DMS153 treated with DMSO at 0.1 percent for 48 hours (cell line): Measurements from ENCODE around the gene PCDHGB4.
A peak's percentile ranks its signal among the peaks of the same experiment; 100 is the strongest.
"Not testable (repeated sequence)": the region's sequence is repeated elsewhere in the genome, so short reads cannot be mapped to it uniquely, and the experiment has no call there.

Experiments
- DNase-seq: peaks from one replicate; lab custom pipeline; 2025; ENCODE audit not compliant: unreplicated experiment; lab: John Stamatoyannopoulos, UW

PCDHGB4 gene

GRCh38 chr5:141387557-141388311, at the start of gene PCDHGB4:
Gene PCDHGB4, plus strand, starts transcription at chr5:141387698. Its CDS starts 187 bp downstream, at chr5:141387885.
- DNase-seq = not testable (repeated sequence)

DNA sequence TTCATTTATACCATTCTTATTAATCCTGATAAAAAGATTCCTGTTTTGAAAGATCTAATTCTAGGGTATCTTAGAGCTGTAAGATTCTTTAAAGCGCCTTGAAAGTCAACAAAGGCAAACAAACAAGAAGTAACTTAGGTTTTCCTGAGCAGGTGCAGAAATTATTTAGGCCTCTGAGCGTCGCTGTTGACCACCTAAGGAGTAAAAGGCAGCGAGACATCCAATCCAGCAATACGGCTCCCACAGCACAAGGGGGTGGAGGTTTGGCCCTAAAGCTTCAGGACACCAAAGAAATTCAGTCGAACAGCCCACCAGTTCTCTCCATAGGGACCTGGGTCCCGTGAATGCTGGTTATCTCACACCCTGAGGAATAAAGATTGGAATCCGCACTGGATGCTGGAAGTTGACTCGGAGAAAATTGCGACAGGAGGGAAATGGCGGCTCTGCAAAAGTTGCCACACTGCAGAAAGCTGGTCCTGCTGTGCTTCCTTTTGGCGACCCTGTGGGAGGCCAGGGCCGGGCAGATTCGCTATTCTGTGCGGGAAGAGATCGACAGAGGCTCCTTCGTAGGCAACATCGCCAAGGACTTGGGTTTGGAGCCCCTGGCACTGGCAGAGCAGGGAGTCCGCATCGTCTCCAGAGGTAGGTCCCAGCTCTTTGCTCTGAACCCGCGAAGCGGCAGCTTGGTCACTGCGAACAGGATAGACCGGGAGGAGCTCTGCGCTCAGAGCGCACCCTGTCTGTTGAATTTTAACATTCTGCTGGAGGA, 48.8 kb upstream of the PCDHGB4 start, which contains the start of gene PCDHGA2:
Gene PCDHGA2 (plus strand): TSS at position 223 of the 769 bp plus-strand sequence.
- DNase-seq = no peak

- not testable (repeated sequence) for DNase-seq
Observed at GRCh38 chr5:141340781-141341354, 46.6 kb upstream of the PCDHGB4 start.

DNA sequence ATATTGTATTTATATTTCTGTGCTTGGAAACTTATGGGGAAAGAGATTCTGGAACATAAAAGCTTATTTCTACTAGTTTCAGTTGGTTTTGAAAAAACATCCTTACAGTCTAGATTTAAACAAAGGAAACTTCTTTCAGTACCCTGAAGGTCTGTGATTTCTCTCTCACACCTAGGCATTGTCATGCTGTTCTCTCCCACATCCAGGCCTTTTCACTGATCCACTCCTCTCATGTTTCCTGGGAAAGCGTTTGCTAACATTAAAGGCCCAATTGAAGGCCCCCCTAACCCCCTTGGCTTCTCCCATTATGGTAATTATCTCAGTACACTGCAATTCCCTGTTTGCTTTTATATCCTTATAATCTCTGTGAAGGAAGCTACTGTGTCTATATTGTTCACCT, 44.7 kb upstream of the PCDHGB4 start:
- DNase-seq = no peak

DNA sequence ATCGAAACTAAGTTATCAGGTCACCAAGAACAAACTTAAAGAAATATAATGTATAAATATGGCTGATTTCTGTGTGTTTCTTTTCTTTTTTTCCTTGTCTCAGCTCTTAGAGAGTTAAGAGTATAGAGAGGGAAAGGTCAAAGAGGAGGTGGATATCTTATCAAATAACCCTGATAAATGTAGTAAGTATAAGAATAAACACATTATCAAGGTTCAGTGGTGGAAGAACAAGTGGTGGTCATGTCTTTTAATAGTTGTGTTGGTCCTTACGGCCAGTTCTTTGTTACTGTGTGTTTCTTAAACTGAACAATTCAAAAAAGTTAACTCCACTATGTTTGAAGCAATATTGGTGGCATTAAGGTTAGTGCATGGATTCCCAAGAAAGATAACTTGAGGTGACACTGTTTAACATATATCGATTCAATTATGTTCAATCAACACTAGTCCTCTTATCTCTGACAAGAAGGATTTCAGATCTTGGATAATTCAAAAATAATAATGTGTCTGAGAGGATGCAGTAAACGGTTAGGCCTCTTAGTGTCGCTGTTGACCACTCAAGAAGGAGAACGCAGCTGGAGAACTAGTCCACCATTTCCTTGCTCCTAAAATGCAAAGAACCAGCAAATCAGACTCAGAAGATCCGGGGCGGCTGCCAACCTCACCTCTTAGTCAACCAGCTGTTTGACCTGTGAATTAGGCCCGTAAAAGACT, 44.1 kb upstream of the PCDHGB4 start, which contains the start of gene PCDHGA3:
Gene PCDHGA3 (plus strand): TSS at position 588 of the 711 bp plus-strand sequence. CDS start 205 bp downstream, outside the sequence.
- no peak for DNase-seq

- DNase-seq = no peak
Observed at GRCh38 chr5:141343953-141344463, 43.5 kb upstream of the PCDHGB4 start.

DNA sequence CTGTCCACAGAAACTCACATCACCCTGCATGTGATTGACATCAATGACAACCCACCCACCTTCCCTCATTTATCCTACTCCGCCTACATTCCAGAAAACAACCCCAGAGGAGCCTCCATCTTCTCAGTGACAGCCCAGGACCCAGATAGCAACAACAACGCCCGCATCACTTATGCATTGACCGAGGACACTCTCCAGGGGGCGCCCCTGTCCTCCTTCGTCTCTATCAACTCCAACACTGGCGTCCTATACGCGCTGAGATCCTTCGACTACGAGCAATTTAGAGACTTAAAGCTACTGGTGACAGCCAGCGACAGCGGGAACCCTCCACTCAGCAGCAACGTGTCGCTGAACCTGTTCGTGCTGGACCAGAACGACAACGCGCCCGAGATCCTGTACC, 42.2 kb upstream of the PCDHGB4 start:
- no peak for DNase-seq

- not testable (repeated sequence) for DNase-seq
Observed at GRCh38 chr5:141346017-141346416, 41.5 kb upstream of the PCDHGB4 start.

DNA sequence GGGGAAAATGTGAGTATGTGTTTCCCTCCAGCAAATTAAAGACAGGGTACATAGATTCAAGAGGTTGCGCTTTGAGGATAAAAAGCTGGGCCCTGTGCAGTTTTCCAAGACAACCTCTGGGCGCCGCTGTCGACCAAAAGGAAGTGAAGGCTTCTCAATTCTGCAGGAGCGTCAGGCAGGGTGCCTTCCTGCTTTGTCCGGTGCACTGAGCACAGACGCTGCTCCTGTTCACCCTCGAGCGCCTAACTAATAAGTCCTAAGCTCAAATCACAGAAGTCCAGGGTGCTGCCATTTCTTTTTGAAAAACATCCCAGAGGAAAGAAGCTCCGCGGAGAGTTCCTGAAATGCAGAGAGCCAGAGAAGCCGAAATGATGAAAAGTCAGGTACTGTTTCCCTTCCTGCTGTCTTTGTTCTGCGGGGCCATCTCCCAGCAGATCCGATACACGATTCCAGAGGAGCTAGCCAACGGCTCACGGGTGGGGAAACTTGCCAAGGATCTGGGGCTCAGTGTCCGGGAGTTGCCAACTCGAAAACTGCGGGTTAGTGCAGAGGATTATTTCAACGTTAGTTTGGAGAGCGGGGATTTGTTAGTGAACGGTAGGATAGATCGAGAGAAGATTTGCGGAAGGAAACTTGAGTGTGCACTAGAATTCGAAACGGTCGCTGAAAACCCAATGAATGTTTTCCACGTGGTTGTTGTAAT, 37.4 kb upstream of the PCDHGB4 start, which contains the start of gene PCDHGB1:
Gene PCDHGB1 (plus strand): TSS at position 183 of the 703 bp plus-strand sequence. CDS start 162 bp downstream, at position 345.
- DNase-seq = peak; percentile 1

DNA sequence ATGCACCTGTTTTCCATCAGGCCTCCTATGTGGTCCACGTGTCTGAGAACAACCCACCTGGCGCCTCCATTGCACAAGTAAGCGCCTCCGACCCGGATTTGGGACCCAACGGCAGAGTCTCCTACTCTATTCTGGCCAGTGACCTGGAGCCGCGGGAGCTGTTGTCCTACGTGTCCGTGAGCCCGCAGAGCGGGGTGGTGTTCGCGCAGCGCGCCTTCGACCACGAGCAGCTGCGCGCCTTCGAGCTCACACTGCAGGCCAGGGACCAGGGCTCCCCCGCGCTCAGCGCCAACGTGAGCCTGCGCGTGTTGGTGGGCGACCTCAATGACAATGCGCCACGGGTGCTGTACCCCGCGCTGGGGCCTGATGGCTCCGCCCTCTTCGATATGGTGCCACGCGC, 35.9 kb upstream of the PCDHGB4 start:
- no peak for DNase-seq

DNA sequence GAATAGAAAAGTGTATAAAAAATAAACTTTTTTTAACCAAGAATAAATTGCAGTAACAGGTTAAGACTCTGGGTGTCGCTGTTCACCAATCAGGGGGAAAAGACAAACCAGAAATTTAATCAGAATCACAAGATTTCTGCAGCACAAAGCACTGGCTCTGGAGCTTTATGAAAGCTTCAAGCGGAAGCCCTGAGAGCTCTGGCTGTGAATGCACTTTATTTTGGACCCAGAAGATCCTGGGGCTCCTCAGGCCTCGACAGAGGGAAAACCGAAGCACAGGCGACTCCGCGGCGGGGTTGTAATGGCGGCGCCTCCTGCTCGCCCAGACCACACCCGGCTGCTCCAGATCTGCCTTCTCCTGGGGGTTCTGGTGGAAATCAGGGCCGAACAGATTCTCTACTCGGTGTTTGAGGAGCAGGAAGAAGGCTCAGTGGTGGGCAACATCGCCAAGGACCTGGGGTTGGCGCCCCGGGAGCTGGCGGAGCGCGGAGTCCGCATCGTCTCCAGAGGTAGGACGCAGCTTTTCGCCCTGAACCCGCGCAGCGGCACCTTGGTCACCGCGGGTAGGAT, 32.5 kb upstream of the PCDHGB4 start, which contains the start of gene PCDHGA4:
Gene PCDHGA4 (plus strand): TSS at position 122 of the 570 bp plus-strand sequence. CDS start 87 bp downstream, at position 209.
- no peak for DNase-seq

- DNase-seq = no peak
Observed at GRCh38 chr5:141355641-141356040, 31.9 kb upstream of the PCDHGB4 start.

DNA sequence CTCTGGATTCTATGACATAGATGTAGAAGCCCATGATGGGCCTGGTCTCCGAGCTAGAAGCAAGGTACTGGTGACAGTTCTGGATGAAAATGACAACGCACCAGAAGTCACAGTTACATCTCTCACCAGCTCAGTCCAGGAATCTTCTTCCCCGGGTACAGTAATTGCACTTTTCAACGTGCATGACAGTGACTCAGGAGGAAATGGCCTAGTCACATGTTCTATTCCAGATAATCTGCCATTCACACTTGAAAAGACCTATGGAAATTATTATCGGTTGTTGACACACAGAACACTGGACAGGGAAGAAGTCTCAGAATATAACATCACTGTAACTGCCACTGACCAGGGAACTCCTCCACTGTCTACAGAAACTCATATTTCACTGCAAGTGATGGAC, 31.4 kb upstream of the PCDHGB4 start:
- DNase-seq = no peak

DNA sequence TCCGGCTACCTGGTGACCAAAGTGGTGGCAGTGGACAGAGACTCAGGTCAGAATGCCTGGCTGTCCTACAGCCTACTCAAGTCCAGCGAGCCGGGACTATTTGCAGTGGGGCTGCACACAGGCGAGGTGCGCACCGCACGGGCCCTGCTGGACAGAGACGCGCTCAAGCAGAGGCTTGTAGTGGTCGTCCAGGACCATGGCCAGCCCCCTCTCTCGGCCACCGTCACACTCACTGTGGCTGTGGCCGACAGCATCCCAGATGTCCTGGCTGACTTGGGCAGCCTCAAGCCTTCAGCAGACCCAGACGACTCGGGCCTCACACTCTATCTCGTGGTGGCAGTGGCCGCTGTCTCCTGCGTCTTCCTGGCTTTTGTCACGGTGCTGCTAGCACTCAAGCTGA, 30.5 kb upstream of the PCDHGB4 start:
- no peak for DNase-seq

DNA sequence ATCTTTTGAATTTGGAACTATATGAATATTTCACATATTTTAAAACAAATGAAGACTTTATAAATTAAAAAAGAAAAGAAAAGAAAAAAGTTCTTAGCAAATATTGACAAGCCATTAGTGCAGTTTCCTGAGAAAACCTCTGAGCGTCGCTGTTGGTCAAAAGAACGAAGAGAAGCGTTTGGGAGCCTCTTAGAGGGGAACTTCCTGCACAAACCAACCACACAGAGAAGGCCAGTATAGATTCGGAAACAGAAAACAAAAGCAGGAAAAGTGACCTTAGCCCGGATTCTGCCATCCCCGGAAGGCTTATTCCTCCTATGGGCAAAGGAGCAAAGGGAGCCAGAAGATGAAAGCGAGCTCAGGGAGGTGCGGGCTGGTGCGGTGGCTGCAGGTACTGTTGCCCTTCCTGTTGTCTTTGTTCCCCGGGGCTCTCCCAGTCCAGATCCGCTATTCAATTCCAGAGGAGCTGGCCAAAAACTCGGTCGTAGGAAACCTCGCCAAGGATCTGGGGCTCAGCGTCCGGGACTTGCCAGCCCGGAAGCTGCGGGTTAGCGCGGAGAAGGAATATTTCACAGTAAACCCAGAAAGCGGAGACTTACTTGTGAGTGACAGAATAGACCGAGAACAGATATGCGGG, 27.6 kb upstream of the PCDHGB4 start, which contains the start of gene PCDHGB2:
Gene PCDHGB2 (plus strand): TSS at position 205 of the 637 bp plus-strand sequence. CDS start 142 bp downstream, at position 347.
- no peak for DNase-seq

GRCh38 chr5:141360685-141361084, 26.8 kb upstream of the PCDHGB4 start:
- DNase-seq = no peak

DNA sequence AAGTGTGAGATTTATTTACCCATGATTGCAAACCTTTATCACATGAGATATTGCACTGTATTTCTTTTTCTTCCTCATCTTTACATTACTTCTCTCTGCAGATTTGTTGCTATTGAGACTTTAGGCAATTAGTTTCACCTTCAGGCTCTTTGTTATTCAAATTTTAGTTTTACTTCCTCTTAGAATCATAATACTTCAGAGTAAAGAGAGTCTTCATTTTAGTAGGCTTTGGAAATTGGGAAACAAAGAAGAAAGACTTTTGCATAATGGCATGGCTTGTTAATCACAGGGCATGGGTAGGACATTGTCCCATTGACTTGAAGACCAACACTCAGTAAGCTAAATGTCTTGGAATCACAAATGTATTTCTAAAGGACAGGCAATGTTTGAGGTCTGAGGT, 24.8 kb upstream of the PCDHGB4 start:
- DNase-seq = no peak

DNA sequence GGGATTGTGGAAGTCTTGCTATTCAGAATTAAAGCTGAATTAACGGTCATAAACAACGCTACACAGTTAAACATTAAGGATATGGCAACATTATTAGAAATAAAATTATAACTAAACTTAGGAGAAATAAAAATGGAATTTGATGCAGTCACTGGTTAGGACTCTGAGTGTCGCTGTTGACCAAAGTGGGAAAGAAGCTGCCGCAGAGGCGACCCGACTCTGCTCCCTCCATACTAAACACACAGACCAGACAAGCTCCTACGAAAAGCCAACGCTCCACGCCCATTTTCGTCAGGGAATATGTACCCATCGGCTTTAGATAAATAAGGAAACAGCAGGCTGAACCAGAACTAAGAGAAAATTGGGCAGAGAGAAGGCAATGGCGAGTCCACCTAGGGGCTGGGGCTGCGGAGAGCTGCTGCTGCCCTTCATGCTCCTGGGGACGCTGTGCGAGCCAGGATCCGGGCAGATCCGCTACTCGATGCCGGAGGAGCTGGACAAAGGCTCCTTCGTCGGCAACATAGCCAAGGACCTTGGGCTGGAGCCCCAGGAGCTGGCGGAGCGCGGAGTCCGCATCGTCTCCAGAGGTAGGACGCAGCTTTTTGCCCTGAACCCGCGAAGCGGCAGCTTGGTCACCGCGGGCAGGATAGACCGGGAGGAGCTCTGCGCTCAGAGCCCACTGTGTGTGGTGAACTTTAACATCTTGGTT, 23.4 kb upstream of the PCDHGB4 start, which contains the start of gene PCDHGA5:
Gene PCDHGA5 (plus strand): TSS at position 211 of the 709 bp plus-strand sequence. CDS start 169 bp downstream, at position 380.
- DNase-seq = no peak
